Adipose tissue (tissue), 3 donors: ENCODE data around the gene BCAS1. TPM values are rescaled to one million over a fixed set of nuclear protein-coding genes. Genes with fewer than 3 reads are reported as not detected.

ENCODE experiments used
- H3K27ac ChIP-seq: one replicate; pipeline ENCODE4 v1.5.1; 2013; ENCODE audit warnings: low read depth, low read length
- WGBS, 3 donors: extraction: QIAGEN DNeasy Blood & Tissue Kit; methylation state at CpG; one replicate each; pipeline ENCODE4 v1.1.7; 2013; 5-methylcytosine and 5-hydroxymethylcytosine counted together
- polyA plus RNA-seq, 3 donors: library from polyadenylated mRNA; stranded (reverse); fragments of 200-250 nt; gene quantifications; one replicate each; pipeline ENCODE4 v1.2.3, GENCODE V29; 2013
- donor health status: healthy with polysubstance abuse.
- donor health status: Bipolar disorder and iron deficiency.
- donor health status: healthy.

The BCAS1 gene
- polyA plus RNA-seq, 3 donors: 0.24 to 4.8 (median 1.9) TPM

DNA sequence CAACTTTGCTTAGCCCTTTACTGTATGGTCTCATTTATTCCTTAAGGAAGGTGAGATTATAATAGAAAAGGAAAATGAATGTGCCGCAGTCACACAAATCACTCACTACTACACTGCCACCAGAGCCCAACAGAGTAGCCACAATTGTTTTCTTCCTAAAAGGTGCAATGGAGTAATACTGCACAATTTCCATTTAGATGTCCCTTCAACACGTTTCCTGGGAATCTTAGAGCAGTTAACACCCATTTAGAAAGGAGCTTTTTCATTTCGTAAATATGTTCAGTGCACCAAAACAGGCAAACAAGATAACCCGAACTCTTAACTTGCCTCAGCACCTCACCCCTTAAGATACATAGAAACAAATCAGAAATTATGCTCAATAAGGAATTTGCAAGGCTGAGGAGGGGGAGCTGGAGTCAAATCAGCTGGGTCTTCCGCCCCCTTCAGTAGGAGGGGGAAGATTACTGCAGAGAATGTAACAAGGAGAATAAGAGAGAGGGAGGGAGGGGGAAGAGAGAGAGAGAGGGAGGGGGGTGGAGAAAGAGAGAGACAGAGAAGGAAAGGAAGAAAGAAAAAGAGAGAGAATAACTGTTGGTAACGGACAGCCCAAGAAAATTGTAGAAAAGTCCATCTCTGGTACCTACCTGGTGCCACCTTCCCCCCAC, 155.5 kb downstream of the BCAS1 start:
- 29 to 32% (median 30%) methylated on average over 6 of the region's 6 CpGs for WGBS, 3 donors
- H3K27ac ChIP-seq: no peak overlapping the region

DNA sequence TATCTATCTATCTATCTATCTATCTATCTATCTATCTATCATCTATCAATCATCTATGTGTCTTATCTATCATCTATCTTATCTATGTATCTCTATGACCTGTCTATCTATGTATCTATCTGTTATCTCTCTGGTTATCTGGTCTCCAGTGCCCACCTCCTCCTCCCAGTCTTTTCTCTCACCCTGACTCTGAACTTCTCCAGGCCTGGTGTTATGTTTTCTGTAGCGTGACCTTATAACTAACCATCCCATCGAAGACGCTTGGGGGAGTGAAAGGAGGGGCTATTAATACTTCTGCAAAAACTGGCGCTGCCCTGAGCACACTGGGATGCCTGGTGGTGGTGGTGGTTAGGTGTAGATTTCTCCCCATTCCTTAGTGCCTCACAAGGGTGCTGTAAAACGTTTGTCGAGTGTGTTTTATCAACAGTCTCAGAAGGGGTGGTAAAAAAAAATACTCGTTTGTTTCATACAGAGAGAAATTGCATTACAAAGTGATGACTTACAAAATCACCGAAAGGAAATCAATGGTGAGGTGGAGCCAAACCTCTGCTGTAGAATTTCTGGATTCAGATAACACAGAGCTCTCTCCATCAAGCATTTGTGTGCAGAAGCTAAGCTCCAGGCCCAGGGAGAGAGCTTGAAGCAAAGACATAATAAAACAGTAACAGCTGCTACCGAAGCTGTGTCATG, 156.2 kb downstream of the BCAS1 start:
- 33 to 39% (median 36%) methylated on average over 9 of the region's 9 CpGs for WGBS, 3 donors
- H3K27ac ChIP-seq: no peak overlapping the region

DNA sequence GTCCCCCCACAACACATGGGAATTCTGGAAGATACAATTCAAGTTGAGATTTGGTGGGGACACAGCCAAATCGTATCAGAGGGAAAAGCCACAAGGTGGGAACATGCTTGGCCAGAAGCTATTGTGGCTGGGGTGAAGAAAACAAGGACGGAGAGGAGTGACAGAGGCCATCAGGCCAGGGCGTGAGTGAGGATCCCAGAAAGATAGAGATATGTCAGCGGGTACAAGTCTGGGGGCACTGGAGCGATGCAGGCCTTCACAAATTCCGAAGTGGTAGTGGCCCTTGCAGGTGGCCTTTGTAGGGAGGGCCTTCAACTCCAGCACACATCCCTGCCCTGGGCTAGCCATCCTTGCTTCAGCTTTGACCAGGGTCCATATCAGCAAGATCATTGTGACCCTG, 159.1 kb downstream of the BCAS1 start:
- 72 to 93% (median 91%) methylated on average over 6 of the region's 6 CpGs for WGBS, 3 donors
- no peak overlapping the region for H3K27ac ChIP-seq

DNA sequence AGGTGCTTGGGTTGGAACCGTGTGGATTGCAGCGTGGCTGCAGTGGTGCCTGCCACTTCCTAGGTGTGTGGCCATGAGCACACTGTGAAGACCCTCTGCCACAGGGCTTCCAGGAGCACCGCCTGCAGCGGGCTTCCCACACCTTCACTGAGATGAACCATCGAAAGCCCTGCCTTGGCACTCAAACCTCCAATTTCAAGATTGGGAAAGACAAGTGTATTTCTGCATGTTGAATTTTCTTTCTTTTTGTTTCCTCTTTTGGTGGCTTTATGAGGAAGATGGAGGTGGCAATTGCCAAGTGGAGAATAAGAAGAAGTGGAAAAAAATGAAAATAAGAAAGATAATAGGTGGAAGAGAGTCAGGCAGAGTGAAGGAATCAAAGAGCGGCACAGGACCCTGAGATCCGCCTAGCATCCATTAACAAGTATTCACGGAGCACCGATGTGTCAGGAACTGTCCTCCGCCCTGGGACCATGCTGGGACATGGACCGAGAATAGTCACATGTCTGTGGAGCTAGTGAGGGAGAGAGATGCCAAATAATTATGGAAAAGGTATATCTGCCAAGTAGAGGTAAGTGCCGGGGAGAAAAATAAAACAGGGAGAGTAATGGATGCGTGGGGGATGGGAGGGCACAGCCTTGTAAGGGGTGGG, 159.9 kb downstream of the BCAS1 start:
- WGBS, 3 donors: 89 to 98% (median 90%) methylated on average over 13 of the region's 13 CpGs
- no peak overlapping the region for H3K27ac ChIP-seq

DNA sequence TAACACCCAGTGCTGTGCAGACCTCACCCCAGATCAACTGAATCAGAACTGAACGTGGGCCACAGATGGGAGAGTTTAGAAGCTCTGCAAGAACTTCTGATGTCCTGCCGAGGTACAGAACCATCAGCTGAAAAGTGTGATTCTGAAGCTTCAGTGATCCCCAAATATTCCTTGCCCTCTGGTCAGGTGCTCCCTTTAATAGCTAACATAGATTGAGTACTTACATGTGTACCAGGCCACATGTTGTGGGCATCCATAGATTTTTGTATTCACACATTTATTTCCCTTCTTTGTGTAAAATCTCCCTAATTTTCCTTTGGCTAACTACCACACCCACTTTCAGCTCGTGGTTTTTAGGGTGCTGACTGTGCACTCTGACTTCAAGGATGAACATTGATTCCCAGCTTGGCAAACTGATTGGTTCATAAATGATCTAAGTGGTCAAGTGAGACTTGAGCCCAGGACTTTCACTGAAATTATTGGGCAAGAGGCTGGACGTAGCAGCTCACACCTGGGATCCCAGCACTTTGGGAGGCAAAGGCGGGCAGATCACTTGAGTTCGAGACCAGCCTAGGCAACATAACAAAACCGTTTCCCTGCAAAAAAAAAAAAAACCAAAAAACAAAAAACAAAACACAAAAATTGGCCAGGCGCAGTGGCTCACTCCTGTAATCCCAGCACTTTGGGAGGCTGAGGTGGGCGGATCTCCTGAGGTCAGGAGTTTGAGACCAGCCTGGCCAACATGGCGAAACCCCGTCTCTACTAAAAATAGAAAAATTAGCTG, 162.2 kb downstream of the BCAS1 start:
- no peak overlapping the region for H3K27ac ChIP-seq
- 88 to 92% (median 91%) methylated on average over 11 of the region's 11 CpGs for WGBS, 3 donors

DNA sequence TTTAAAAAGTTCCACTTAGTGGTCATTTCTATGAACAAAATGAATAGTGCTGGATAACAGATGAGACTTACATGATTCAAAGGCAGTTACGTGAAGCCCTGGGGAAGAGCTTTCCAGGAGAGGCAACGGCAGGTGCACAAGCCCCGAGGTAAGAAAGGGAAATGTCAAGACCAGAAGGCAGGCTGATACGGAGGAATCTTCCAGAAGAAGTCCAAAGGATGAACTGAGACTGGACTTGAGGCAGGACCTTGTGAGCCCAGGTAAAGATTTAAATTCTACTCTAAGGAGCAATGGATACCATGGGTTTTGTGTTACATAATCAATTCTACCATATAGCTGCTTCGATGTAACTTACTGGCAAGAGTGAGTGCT, 164.6 kb downstream of the BCAS1 start:
- WGBS, 3 donors: 86 to 93% (median 87%) methylated on average over 5 of the region's 5 CpGs
- no peak overlapping the region for H3K27ac ChIP-seq

DNA sequence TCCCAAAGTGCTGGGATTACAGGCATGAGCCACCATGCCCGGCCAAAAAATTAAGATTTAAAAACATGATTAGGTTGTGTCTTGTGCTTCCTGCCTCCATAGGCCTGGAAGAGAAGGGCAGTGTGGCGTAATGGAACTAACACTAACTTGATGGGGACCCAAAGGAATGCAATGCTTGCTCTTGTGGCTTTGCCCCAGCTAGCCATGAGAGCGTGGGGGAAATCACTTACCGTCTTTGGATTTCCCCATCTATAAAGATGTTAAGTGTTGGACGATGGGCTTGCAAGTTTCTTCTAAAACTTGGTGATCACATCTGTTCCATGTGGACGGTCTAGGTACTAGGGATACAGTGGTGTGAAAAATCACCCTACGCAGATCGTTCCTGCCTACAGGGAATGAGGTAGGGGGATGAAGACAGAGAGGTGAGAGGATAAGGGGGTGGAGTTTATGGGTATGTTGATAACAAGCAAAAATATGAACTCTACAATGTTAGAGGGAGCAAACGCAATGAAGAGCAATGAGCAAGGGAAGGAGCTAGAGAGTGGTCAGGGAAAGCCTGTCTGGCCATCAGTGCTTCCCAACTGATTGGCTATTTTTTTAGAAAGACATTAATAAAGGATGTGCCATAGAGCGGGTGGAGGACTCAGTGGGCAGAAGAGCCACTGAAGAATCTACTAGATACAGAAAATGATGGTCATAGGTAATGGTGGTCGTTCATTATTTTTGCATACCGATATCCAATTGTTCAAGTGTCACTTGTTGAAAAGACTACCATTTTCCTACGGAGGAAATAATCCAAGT, 165.2 kb downstream of the BCAS1 start:
- H3K27ac ChIP-seq: no peak overlapping the region
- 91 to 95% (median 93%) methylated on average over 13 of the region's 13 CpGs for WGBS, 3 donors

DNA sequence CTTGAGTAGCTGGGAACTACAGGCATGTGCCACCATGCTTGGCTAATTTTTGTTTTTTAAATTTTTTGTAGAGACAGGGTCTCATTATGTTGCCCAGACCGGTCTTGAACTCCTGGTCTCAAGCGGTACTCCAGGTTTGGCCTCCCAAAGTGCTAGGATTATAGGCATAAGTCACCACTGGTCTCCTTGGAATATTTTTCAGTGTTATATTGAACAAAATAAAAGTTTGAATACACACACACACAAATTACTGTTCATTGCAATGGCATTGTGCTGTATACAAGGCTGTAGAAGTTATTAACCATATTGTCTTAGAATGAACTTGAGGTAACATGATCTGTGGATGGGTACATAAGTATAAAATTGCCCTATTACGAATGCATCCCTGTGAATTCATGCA, 166.1 kb downstream of the BCAS1 start:
- H3K27ac ChIP-seq: no peak overlapping the region
- 97 to 99% (median 97%) methylated on average over 3 of the region's 3 CpGs for WGBS, 3 donors

DNA sequence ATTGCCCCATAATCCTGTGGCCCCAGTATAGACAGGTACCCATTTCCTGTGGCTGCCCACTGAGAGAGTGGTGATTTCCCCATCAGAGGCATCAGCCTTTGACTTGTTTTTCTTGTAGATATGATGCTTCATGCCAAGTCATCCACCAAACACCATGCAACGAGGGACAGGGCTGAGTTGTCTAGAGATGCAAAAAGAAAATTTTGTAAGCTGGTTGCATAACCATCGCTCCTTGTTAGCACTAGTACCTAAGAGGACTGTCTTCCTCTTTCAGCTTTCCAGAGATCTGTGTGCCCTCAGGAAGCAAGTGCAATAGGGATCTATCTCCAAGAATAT, 166.8 kb downstream of the BCAS1 start:
- WGBS, 3 donors: 62 to 85% (median 72%) methylated on average over 2 of the region's 2 CpGs

DNA sequence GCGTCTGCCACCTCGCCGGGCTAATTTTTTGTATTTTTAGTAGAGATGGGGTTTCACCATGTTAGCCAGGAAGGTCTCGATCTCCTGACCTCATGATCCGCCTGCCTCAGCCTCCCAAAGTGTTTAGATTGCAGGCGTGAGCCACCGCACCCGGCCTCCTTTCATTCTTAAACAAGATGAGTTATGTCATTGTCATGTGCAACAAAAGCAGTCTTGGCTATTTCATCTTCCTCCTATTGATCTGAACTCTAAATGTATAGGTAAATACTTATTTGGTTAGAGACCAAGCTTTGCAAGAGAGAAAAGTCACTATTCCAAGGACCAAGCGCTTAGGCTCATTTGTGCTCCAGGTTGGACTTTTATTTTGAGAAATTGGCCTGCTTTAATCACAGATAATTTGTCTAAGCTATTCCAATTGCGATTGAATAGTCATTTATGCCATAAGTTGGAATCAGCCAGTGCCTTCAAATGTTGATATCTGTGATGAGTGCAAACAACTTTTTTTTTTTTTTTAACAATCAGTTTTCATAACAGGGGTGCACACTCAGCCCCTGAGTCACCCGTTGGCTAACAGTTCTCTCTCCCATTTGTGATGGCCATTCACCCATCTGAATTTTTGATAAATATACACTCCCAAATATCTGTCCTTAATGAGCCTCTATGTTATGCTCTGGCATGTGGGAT, 167.3 kb downstream of the BCAS1 start:
- 90 to 94% (median 93%) methylated on average over 11 of the region's 11 CpGs for WGBS, 3 donors
- H3K27ac ChIP-seq: no peak overlapping the region

More for the DNA sequence above, 166.8 kb downstream of the BCAS1 start:
- H3K27ac ChIP-seq: no peak overlapping the region

DNA sequence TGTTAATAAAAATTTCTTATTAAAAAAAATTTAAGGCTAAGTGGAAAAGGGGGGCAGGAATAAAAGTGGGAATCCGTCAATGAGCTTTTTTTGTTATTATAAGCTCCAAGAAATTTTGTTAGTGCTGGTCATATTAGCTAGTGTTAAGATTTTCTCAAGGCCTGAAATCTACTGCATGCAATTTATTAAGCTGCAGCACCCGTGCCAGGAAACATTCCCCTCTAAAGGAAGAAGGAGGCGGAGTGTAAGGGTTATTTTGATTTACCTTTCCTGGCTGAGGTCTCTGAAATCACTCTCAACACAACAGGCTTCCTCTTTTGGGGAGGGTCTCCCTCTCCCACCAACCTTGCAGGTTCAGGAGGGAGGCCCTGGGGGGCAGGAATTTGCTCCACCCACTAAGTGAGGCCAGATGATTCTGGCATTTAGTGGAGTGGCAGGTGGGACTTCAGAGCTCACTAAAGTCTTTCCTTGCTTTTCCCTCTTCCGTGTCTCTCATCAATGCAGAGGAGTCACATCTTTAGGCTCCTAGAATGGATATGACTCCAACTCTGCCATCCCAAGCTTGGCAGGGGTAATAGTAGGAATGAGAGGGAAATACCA, 168.8 kb downstream of the BCAS1 start:
- 59 to 67% (median 60%) methylated on average over 4 of the region's 4 CpGs for WGBS, 3 donors
- H3K27ac ChIP-seq: no peak overlapping the region

DNA sequence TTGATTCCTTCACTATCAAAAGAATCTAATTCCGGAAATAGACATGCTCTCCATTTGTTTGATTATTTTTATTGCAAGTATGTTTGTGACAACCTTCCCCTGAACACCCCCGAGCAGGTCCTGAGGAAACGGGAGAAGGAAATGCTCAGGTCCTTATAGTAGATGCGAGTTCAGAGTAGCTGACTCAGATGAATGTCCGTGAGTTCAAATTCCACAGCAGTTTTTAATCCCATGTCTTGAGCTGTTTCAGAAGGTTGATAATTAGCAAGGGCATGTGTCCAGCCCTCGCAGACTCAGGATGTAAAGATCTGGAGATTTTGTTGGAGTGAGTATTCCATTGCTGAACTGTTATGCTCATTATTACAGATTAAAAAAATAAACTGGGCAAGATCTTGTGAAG, 169.3 kb downstream of the BCAS1 start:
- WGBS, 3 donors: 42 to 60% (median 43%) methylated on average over 6 of the region's 6 CpGs
- no peak overlapping the region for H3K27ac ChIP-seq

DNA sequence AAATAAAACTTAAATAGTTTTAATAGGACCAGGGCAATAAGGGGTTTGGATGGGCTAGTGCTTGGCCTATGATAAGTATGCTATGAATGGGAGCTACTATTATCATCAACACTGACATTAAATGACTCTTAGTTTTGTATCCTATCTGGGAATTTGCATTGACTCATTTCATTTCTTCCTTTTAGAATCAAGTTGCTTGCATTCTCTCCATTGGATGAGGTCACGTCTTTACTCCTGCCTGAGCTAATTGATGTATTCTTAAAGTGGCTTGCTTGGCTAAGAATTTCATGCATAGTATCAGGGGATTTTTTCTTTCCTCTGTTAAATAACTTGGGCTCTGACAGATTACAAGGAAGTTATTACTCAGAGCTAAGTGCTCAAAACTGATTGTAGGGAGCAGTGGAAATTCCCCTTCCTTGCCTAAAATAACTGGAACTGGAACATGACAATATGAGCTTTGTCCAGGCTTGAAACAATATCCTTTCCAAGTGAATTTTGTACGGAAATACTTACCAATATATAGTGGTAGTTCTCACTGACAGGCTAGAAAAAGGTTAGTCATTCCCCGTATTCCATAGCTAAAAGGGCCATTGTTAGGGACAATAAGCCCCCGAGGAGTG, 169.9 kb downstream of the BCAS1 start:
- WGBS, 3 donors: 46 to 62% (median 55%) methylated on average over 4 of the region's 4 CpGs
- H3K27ac ChIP-seq: no peak overlapping the region

DNA sequence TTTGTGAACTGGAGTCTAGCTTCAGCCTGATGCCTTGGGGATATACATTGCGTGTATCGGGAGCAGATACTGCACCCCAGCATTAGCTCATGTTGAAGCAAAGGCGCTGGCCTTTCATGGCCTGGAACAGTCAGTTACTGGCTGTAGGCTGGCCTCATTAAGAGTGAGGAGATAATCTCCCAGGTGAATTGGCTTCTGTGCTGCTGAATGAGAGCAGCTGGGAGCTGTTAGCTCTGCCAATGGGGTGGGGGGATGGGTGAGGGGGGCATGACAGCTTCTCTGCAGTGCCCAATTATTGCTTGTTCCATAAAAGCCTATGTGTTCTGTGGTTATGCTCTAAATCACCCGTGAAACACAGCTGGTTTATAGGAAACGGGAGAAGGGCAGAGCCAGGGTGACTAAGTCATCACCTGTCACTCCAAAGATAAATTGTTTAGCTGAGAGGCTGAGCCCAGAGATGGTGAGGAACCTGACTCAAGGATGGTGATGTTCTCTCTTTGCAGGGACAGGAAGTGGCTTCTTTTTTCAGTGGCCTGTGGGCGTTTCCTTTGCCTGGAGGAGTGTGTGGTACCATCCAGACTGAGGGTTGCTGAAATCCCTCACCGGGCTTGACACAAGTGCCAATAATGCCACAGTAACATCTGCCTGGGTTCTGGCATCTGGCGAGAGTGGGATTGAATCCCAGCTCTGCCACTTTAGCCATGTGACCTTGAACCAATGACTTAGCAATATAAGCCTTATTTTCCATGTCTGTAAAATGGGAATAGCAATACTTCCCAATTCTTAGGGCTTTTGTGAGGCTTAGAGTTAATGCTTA, 170.8 kb downstream of the BCAS1 start:
- WGBS, 3 donors: 40 to 43% (median 43%) methylated on average over 8 of the region's 8 CpGs
- no peak overlapping the region for H3K27ac ChIP-seq

DNA sequence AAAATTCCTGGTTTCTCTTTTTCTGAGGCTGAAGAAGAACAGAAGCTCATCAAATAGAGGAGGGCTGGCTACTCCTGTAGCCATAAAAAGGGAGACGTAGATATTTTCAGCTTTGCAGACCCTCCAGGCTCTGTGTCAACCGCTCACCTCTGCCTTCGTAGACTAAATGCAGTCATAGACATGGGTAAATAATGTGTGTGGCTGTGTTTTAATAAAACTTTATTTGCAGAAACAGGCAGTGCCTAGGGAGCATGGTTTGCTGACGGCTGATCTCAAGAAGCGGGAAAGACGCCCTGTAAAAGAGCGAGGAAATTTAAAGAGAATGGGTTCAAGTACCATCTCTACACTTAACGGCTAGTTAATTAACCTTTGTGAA, 171.8 kb downstream of the BCAS1 start:
- WGBS, 3 donors: 90 to 94% (median 92%) methylated on average over 8 of the region's 8 CpGs
- H3K27ac ChIP-seq: no peak overlapping the region

DNA sequence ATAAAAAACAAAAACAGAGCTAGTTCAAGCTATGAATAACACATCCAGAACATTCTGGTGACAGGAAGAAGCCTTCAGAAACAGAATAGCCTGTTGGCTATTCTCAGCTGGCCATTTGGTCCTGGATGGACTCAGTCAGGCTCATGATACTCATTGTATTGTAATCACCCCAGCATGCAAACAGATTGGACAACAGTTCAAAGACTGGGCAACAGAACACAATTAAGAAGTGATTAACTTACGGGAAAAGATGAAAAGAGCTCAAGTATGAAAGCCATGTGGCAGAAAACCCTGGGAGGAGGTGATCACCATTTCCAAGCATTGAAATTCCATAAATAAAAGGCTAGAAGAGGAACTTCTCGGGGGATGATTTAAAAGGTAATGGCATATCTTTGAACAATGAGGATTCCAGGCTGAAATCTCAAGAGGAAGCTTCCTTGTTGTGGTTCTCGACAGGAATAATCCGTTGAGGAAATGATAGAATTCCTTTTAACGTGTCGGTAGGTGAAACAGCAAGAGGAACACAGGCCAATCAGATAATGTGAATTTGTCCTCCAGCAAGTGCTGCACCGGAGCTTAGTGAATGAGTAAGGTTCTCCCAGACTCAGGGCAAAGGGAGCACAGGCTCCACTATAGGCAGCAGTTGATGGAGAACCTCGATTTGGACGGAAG, 172.4 kb downstream of the BCAS1 start:
- WGBS, 3 donors: 43 to 61% (median 60%) methylated on average over 9 of the region's 9 CpGs
- H3K27ac ChIP-seq: no peak overlapping the region
